ENCODE data around the gene APOL6.
"Not testable (repeated sequence)": the region's sequence is repeated elsewhere in the genome, so short reads cannot be mapped to it uniquely, and the experiment has no call there.

The APOL6 gene

GRCh38 chr22:35681454-35682052 lies 33.3 kb downstream of the APOL6 start:
- no peak for DNase-seq

GRCh38 chr22:35683560-35683959 lies 35.3 kb downstream of the APOL6 start:
- no peak for DNase-seq

DNA sequence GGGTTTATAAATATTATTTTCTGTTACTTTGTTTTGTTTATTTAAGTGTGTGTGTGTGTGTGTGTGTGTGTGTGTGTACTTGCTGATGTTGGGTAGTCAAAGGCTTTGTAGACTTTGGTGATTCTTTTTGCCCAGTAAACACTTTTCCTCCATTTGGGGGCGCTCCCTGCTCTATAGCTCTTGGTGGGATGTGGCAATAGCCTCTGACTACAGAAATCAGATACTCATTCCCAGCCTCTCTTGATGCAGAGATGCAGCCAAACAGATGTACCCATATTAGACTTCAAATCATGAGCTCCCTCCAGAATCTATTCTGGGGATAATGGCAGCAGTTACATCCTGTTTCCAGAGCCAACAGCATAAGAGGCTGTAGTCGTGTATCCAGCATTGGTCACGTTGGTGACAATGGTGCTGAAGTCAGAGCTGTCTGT lies 36.0 kb downstream of the APOL6 start:
- no peak for DNase-seq

DNA sequence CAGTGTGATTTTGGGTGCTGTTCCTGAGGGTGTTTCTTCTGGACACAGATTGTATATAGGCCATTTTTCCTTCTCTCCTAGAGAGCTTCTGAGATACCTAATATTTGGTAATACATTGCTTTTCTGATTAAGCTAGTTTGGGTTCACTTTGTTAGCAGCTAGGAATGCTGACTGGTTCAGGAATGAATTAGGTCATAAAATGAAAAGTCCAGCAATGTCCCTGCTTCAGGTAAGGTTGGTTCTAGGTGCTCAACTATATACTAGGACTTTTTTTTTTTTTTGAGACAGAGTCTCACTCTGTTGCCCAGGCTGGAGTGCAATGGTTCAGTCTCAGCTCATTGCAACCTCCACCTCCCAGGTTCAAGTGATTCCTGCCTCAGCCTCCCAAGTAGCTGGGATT lies 36.5 kb downstream of the APOL6 start:
- no peak for DNase-seq

DNA sequence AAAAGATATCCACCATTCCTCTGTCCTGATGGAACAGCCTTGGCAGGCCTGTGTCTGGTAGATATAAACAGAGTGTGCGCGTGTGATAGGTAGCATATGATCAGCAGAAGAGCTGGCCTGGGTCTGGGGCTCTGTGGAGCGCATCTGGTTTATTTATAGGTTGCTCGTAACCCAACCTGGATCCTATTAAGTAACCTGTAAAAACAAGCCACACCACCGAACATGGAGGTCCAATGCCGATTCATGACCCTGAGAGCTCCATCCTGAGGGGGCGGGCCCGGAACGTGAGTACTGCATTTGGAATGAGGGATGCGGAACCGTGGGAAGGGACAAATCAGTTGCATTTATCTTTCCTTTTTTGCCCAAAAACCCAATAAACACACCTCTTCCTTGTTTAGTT lies 37.5 kb downstream of the APOL6 start:
- no peak for DNase-seq

GRCh38 chr22:35686298-35686697 lies 38.1 kb downstream of the APOL6 start:
- no peak for DNase-seq

GRCh38 chr22:35687461-35687860 lies 39.2 kb downstream of the APOL6 start:
- no peak for DNase-seq

GRCh38 chr22:35688913-35689675 lies 40.8 kb downstream of the APOL6 start:
- no peak for DNase-seq

GRCh38 chr22:35690001-35690400 lies 41.8 kb downstream of the APOL6 start:
- DNase-seq: no peak

GRCh38 chr22:35695202-35695601 lies 47.0 kb downstream of the APOL6 start:
- no peak for DNase-seq

DNA sequence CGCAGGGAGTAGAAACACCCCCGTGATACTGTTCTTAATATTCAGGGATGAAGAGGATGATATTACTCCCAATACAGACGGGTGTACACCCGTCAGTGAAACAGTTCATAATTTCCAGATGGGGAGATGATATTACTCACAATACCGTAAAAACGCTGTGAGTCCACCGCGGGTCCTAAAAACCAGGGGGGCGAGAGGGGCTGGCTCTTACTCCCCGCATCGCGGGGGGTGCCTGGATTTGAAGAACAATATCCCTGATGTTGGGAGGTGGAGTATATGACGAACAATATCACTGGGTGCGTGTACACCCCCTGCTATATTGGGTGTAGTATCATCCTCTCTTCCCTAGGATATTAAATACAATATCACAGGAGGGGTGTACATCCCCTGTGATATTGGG lies 48.9 kb downstream of the APOL6 start:
- DNase-seq: no peak

- not testable (repeated sequence) for DNase-seq
Observed at GRCh38 chr22:35699852-35700251, 51.6 kb downstream of the APOL6 start.

- no peak for DNase-seq
Observed at GRCh38 chr22:35703861-35704584, 55.8 kb downstream of the APOL6 start.

DNA sequence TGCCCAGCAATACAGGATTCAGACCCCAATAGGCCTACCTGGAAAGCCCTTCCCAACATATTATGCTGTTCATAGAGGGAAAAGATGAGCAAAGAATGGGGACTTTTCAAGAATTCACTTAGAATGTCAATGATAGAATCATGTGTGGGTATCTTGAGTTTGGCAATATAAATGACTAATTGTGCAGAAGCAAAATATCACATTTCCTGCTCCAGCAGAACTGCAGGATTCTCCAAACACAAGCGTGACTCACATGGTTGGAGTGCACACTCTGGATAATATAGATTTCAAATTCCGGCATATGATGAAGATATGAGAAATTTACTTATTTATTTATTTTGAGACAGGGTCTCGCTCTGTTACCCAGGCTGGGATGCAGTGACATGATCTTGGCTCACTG lies 56.9 kb downstream of the APOL6 start:
- no peak for DNase-seq

DNA sequence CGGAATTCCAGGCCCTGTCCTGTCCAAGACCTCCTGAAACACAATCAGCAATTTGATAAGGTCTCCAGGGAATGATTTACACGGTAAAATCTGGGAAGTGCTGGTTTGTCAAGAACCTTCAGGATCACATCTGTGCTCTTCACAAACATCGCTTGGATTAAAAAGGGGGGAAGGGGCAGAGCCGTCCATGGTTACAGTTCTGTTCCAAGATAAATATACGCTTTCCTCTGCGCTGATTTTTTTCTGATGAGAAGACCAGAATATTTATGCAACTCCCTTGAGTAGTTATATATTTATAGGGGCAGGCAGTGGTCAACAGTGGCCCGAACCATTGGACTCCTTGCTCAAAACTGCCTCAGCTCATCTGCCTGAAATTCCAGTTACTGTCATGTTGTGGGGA lies 60.2 kb downstream of the APOL6 start:
- no peak for DNase-seq

DNA sequence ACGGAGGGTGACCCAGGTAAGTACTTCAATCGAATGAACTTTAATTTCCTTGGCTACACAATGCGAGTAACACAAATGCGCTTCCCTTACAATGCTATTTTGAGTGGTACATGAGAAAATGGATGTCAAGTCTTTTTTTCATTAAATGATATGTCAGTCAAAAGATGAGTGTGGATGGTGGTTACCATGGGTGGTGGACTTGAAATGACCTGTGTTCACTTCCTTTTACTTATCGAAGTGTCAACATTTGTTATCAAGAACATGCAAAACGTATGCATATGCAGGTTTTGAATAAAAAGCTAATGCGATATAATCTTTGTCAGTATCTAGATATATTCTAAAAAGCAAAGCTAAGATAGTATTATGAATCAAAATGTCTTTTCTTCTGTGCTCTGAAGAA lies 60.7 kb downstream of the APOL6 start:
- DNase-seq: no peak

- no peak for DNase-seq
Observed at GRCh38 chr22:35711336-35711735, 63.1 kb downstream of the APOL6 start.

DNA sequence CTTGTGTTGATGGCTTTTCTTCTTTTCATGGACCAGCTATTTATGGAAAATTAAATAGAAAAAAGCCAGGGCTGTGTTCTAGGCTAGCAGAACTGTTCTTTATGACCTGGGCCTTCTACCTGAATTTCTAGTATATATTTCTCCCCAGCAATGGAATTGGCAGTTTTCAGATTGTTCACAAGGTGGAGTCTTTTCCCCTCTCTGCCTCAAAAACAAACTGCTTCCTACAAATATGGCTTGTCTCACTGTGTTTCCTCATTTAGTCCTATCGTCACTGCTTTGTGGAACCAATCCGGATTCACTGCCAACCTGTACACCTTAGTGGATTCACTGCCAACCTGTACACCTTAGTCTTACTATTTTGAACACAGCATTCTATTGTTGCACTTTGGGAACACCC lies 64.4 kb downstream of the APOL6 start:
- DNase-seq: no peak

GRCh38 chr22:35717572-35717971 lies 69.3 kb downstream of the APOL6 start, which contains the start of gene APOL5:
Gene APOL5 (plus strand): TSS chr22:35717872. CDS start chr22:35717872, 0 bp downstream.
- no peak for DNase-seq
